ENCODE data around the gene LMAN2. TPM values are rescaled to one million over a fixed set of nuclear protein-coding genes. Genes with fewer than 3 reads are reported as not detected.

The LMAN2 gene
- polyA plus RNA-seq, 1 donor (not counting 4 experiments of a cell fraction or from before 2014, with no cell fraction given) = 105 TPM

GRCh38 chr5:177300236-177300880 is 51.1 kb downstream of the LMAN2 start:
- no peak for DNase-seq (ENCODE audit: low read depth, low spot score)
- H3K9ac ChIP-seq (ENCODE audit: control insufficient read depth, extremely low read depth, insufficient read depth, low read length) = peak overlapping the region; percentile 51
- H3K4me1 ChIP-seq (ENCODE audit: control insufficient read depth, extremely low read depth, insufficient read depth, low read length) = peaks cover 38% of the 10 kb centered on the region
- no peak for FAIRE-seq
- no peaks in the 10 kb centered on the region for H3K9me3 ChIP-seq (ENCODE audit: control insufficient read depth, low read depth, low read length)
- no peak overlapping the region for H3K4me3 ChIP-seq (ENCODE audit: control insufficient read depth in 2 of 3, extremely low read depth in 1 of 3, insufficient read depth in 2 of 3, low read depth in 1 of 3, low read length in 3 of 3)
- H3K4me2 ChIP-seq (ENCODE audit: control insufficient read depth, extremely low read depth, insufficient read depth, low read depth, low read length) = peak overlapping the region; percentile 29
- H3K36me3 ChIP-seq (ENCODE audit: control insufficient read depth in 2 of 2, extremely low read depth in 1 of 2, insufficient read depth in 2 of 2, low read length in 2 of 2) = peaks cover 8 to 21% of the 10 kb centered on the region in 2 experiments
- no peak for TF ChIP-seq EZH2 (IDR thresholded peaks at IDR 0.05; ENCODE audit: low read length)
- no peak for TF ChIP-seq CTCF (optimal IDR thresholded peaks at IDR 0.05 in 1 of 3, IDR thresholded peaks at IDR 0.05 in 1 of 3, conservative IDR thresholded peaks at IDR 0.05 in 1 of 3; ENCODE audit: extremely low read depth in 1 of 3, insufficient read depth in 2 of 3, low read length in 3 of 3)
- peaks cover 10% of the 10 kb centered on the region for H3K9me1 ChIP-seq (ENCODE audit: control insufficient read depth, extremely low read depth, insufficient read depth, low read length)
- H4K20me1 ChIP-seq (ENCODE audit: control insufficient read depth, extremely low read depth, insufficient read depth, low read length) = peaks cover 7% of the 10 kb centered on the region
- H3K27me3 ChIP-seq (ENCODE audit: control insufficient read depth, extremely low read depth, insufficient read depth, low read length) = no peaks in the 10 kb centered on the region
- no peak overlapping the region for H2AFZ ChIP-seq (ENCODE audit: control insufficient read depth, low read length)
- H3K27ac ChIP-seq (ENCODE audit: control insufficient read depth, insufficient read depth, low read length) = peak overlapping the region; percentile 72
- peaks cover 17% of the 10 kb centered on the region for H3K79me2 ChIP-seq (ENCODE audit: control insufficient read depth, insufficient read depth, low read length)
- dilution Hi-C loops (cut with MboI; ENCODE audit: extremely low pct_ligation_motif_present, low sequenced_read_pairs) = no loop called here

- Histone ChIP-seq H3K4me3 (ENCODE audit: control insufficient read depth in 2 of 3, extremely low read depth in 1 of 3, insufficient read depth in 2 of 3, low read depth in 1 of 3, low read length in 3 of 3) (no peak overlapping the region), H3K27me3 (ENCODE audit: control insufficient read depth, extremely low read depth, insufficient read depth, low read length) (no peaks in the 10 kb centered on the region), H3K9me1 (ENCODE audit: control insufficient read depth, extremely low read depth, insufficient read depth, low read length) (peaks cover 10% of the 10 kb centered on the region), H3K4me1 (ENCODE audit: control insufficient read depth, extremely low read depth, insufficient read depth, low read length) (peaks cover 31% of the 10 kb centered on the region), H3K79me2 (ENCODE audit: control insufficient read depth, insufficient read depth, low read length) (peaks cover 11% of the 10 kb centered on the region), H3K36me3 (ENCODE audit: control insufficient read depth in 2 of 2, extremely low read depth in 1 of 2, insufficient read depth in 2 of 2, low read length in 2 of 2) (peaks cover 14 to 19% of the 10 kb centered on the region in 2 experiments), H3K9me3 (ENCODE audit: control insufficient read depth, low read depth, low read length) (no peaks in the 10 kb centered on the region), H3K4me2 (ENCODE audit: control insufficient read depth, extremely low read depth, insufficient read depth, low read depth, low read length) (no peak overlapping the region), H4K20me1 (ENCODE audit: control insufficient read depth, extremely low read depth, insufficient read depth, low read length) (peaks cover 7% of the 10 kb centered on the region), H3K9ac (ENCODE audit: control insufficient read depth, extremely low read depth, insufficient read depth, low read length) (no peak overlapping the region), H3K27ac (ENCODE audit: control insufficient read depth, insufficient read depth, low read length) (peak overlapping the region; percentile 17), H2AFZ (ENCODE audit: control insufficient read depth, low read length) (no peak overlapping the region)
- TF ChIP-seq CTCF (optimal IDR thresholded peaks at IDR 0.05 in 1 of 3, IDR thresholded peaks at IDR 0.05 in 1 of 3, conservative IDR thresholded peaks at IDR 0.05 in 1 of 3; ENCODE audit: extremely low read depth in 1 of 3, insufficient read depth in 2 of 3, low read length in 3 of 3) = no peak
- TF ChIP-seq EZH2 (IDR thresholded peaks at IDR 0.05; ENCODE audit: low read length) = no peak
- no peak for FAIRE-seq
- no peak for DNase-seq (ENCODE audit: low read depth, low spot score)
- dilution Hi-C loops (cut with MboI; ENCODE audit: extremely low pct_ligation_motif_present, low sequenced_read_pairs) = no loop called here
Measured at GRCh38 chr5:177299697-177300096, 51.8 kb downstream of the LMAN2 start.
